Cardiac fibroblast (primary cell): Measurements from ENCODE around the gene SFSWAP.
"Not testable (repeated sequence)": the region's sequence is repeated elsewhere in the genome, so short reads cannot be mapped to it uniquely, and the experiment has no call there.

Experiments used
- DNase-seq, 2 donors: peaks; one replicate each; pipeline versions ENCODE4 v3.0.0 to v3.0.0-alpha.2; 2010; ENCODE audit warnings: low read depth in 2 of 2
- H3K4me3 ChIP-seq, 2 donors: replicated peaks in 1 of 2; 1 replicate in 1 of 2; 2 replicates in 1 of 2; pipeline ENCODE4 v1.5.1; 2011; ENCODE audit warnings: low read depth in 2 of 2, low read length in 2 of 2, mild to moderate bottlenecking in 2 of 2, moderate library complexity in 1 of 2
- TF ChIP-seq, protein P1 (sequence below): IDR thresholded peaks from one replicate; pipeline ENCODE4 v1.5.1; 2011; ENCODE audit warnings: low read depth, mild to moderate bottlenecking, low read length, inconsistent platforms

SFSWAP gene

DNA sequence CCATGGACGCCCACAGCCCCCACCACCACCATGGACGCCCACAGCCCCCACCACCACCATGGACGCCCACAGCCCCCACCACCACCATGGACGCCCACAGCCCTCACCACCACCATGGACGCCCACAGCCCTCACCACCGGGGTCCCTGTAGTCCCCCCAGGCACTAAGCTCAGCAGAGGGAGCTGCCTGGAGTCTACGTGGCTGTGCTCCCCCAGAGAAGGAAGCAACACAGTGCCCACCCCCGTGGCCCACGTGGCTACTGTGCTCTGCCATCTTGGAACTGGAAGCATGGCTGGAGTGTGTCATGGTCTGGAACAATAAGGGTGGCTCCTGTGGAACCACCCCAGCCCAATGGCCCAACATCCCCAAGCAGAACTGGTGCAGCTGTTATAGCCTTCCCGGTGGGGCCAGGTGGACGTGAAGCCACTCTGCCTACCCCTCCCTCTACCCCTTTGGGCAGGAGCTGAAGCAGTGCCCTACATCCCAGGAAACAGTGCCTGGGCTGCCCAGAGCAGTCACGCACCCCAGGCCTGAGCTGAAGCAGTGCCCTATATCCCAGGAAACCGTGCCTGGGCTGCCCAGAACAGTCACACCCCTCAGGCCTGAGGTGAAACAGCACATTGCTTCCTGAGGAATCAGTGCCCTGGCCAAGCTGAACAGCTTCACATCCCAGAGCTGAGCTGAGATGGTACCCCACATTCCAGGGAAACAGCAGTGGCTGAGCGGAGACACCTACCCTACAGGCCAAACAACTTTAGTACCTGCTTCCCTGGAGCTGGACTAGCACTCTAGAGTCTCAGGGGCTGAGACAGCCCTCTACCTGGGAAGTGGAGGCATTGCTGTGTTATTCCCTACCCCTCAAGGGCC, 9.0 kb upstream of the SFSWAP start:
- no peak for DNase-seq
- no peak overlapping the region for H3K4me3 ChIP-seq
- TF ChIP-seq, protein P1, sequence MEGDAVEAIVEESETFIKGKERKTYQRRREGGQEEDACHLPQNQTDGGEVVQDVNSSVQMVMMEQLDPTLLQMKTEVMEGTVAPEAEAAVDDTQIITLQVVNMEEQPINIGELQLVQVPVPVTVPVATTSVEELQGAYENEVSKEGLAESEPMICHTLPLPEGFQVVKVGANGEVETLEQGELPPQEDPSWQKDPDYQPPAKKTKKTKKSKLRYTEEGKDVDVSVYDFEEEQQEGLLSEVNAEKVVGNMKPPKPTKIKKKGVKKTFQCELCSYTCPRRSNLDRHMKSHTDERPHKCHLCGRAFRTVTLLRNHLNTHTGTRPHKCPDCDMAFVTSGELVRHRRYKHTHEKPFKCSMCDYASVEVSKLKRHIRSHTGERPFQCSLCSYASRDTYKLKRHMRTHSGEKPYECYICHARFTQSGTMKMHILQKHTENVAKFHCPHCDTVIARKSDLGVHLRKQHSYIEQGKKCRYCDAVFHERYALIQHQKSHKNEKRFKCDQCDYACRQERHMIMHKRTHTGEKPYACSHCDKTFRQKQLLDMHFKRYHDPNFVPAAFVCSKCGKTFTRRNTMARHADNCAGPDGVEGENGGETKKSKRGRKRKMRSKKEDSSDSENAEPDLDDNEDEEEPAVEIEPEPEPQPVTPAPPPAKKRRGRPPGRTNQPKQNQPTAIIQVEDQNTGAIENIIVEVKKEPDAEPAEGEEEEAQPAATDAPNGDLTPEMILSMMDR = no peak

DNA sequence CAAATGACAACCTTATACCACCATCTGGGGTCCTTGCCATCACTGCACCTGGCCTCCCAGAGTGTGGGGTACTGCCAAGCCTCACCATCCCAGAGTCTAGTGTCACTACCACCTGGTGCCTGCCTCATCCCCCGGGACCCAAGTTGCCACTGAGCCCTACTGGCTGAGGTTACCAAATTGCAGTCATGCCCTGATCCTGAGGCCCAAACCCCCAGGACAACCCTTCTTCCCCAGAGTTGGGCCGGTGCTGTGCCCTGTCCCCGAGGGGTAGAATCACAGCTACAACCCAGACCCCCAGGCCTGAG, 8.4 kb upstream of the SFSWAP start:
- TF ChIP-seq, protein P1 = no peak
- H3K4me3 ChIP-seq = no peak overlapping the region
- DNase-seq = no peak

DNA sequence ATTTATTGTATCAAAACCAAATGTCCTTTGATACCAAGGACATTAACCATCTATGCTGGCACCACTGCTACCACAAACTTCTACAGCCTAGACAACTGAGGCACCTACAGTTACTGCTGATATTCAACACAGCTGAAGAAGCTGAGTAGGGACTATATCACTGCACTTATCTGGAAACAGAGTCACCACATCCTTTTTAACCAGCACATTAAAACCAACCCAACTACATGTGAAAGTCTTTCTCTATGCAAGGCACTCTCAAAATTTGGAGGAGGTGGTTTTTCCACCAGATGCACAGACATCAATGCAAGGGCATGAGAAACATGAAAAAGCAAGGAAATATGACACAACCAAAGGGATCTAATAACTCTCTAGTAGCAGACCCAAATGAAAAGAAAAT, 7.7 kb upstream of the SFSWAP start:
- DNase-seq = no peak

DNA sequence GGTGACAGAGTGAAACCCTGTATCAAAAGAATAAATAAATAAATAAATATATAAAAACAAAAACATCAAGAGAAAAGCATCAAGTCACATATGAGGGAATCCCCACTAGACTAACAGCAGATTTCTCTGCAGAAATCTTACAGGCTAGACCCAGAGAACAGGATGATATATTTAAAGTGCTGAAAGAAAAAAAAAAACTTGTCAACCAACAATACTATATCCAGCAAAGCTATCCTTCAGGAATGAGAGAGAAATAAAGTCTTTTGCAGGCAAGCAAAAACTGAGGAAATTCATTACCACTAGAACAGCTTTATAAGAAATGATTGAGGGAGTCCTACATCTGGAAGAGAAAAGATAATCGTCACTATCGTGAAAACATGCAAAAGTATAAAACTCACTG, 6.4 kb upstream of the SFSWAP start:
- DNase-seq = no peak
- H3K4me3 ChIP-seq = no peak overlapping the region
- TF ChIP-seq, protein P1 = no peak

More for the DNA sequence above, 7.7 kb upstream of the SFSWAP start:
- H3K4me3 ChIP-seq = no peak overlapping the region
- TF ChIP-seq, protein P1 = no peak

DNA sequence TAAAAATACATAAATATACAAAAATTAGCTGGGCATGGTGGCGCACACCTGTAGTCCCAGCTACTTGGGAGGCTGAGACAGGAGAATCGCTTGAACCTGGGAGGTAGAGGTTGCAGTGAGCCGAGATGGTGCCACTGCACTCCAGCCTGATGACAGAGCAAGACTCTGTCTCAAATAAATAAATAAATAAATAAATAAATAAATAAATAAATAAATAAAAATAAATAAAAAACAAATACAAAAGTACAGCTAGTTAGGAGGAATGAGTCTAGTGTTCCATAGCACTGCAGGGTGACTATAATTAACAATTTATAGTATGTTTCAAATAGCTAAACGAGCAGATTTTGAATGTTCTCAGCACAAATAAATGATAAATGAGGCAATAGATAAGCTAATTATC, 4.2 kb upstream of the SFSWAP start:
- not testable (repeated sequence) for DNase-seq, H3K4me3 ChIP-seq

DNA sequence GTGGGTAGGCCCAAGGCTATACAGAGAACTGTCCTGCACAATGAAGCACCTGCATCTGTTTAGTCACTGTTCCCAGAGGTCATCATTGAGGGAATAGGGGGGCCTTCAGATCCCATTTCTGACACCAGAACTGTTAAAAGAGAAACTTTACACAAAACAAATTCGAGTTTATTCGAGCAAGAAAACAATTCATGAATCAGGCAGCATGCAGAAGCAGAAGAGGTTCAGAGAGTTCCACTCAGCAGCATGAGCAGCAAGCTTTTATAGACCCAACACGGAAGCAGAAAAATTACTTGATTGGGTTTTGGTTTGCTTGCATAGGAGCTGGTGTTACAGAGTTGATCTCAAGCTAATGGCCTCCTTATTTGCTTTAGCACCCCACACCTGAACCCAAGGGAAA, 1.7 kb upstream of the SFSWAP start:
- TF ChIP-seq, protein P1 = no peak
- no peak overlapping the region for H3K4me3 ChIP-seq
- DNase-seq = no peak

DNA sequence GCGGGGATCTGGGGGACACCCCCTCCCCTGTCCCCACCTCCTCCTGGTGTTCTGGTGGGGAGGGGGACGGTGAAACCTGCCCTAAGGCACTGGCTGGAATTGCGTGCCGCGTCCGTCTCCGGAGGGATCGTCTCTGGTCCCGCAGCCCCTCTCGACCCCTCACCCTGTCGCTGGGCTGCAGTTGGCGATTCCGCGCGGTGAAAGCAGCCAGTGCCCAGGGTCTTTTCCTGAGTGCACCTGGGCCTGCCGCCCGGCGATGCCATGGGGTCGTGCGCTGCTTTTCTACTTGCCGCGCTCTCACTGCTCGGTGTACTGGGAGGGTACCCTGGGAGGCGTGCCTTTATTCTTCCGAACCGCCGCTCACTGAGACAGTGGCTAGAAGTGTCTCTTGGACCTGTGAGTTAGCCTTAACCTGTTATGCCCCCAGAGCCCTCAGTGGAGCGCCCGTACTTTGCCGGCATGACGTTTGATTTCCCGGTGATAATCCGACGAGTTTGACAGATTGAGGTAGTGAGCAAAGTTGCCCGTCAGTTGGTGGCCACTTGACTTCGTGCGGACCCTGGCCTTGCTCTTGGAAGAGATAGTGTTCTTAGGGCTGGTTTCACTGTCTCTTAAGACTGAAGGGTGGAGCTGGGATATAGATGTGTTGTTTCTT, 788 bp downstream of the SFSWAP start:
- peak overlapping the region; percentile 98 to 99 for H3K4me3 ChIP-seq
- no peak for DNase-seq
- TF ChIP-seq, protein P1 = no peak
